ENCODE measurements around the gene IGSF11. TPM values are rescaled to one million over a fixed set of nuclear protein-coding genes. Genes with fewer than 3 reads are reported as not detected.

Gene IGSF11
- polyA plus RNA-seq, 3 donors: not detected

DNA sequence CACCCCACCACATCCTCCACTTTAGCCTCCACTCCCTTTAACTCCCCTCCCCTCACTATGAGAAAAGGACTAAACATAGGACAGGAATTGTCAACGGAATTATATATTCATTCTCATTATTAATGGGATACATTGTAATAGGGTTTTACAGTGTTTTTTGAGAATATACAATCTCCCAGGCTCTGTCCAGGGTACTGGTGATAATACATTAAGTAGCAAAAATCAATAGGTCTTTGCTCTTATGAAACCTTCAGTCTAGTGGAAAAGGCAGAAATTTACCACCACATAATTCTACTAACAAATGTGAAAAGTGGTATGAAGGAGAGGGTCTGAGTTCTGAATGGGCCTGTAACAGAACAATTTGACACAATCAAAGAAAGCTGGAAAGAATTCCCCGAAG, 28.2 kb upstream of the IGSF11 start:
- H3K4me2 ChIP-seq (replicated peaks; ENCODE audit: extremely low read depth, low read length, poor library complexity, severe bottlenecking): no peak overlapping the region
- H3K27me3 ChIP-seq (ENCODE audit: control insufficient read depth in 2 of 2, insufficient read depth in 2 of 2, low read length in 2 of 2): no peaks in the 10 kb centered on the region
- Mint-ChIP-seq H3K4me3 (no peak overlapping the region), H3K4me1 (no peaks in the 10 kb centered on the region), H3K36me3 (no peaks in the 10 kb centered on the region), H3K9me3 (peaks cover 0 to under 1% (median 0%) of the 10 kb centered on the region in 7 donors), H3K27ac (no peak overlapping the region), H3K27me3 (ENCODE audit: low read depth in 3 of 3) (no peaks in the 10 kb centered on the region)
- H3K9ac ChIP-seq (ENCODE audit: insufficient read depth, low read length, poor library complexity, severe bottlenecking): no peak overlapping the region
- DNase-seq: no peak
- H3K36me3 ChIP-seq (replicated peaks in 1 of 2; ENCODE audit: control insufficient read depth in 1 of 2, insufficient read depth in 2 of 2, low read length in 2 of 2): no peaks in the 10 kb centered on the region
- no peak overlapping the region for H3K27ac ChIP-seq (ENCODE audit: low read depth in 1 of 2, low read length in 2 of 2)
- intact Hi-C loops (cut with micrococcal nuclease): no loop called here
- no peak overlapping the region for H2AFZ ChIP-seq (ENCODE audit: insufficient read depth, low read depth, low read length, poor library complexity, severe bottlenecking)
- no CpG with 5 or more reads among the region's 2 CpGs for WGBS (ENCODE audit: insufficient coverage)
- H3K9me3 ChIP-seq (replicated peaks in 1 of 2; ENCODE audit: control insufficient read depth in 1 of 2, insufficient read depth in 1 of 2, low read length in 2 of 2): no peaks in the 10 kb centered on the region
- H3K4me1 ChIP-seq (ENCODE audit: control insufficient read depth in 1 of 2, insufficient read depth in 2 of 2, low read length in 2 of 2): no peaks in the 10 kb centered on the region
- H4K20me1 ChIP-seq (ENCODE audit: insufficient read depth, low read length): no peaks in the 10 kb centered on the region
- no peaks in the 10 kb centered on the region for H3K79me2 ChIP-seq (ENCODE audit: insufficient read depth, low read length)
- H3K4me3 ChIP-seq (replicated peaks in 1 of 3; ENCODE audit: low read depth in 2 of 3, low read length in 3 of 3): no peak overlapping the region
- TF ChIP-seq, protein P1, sequence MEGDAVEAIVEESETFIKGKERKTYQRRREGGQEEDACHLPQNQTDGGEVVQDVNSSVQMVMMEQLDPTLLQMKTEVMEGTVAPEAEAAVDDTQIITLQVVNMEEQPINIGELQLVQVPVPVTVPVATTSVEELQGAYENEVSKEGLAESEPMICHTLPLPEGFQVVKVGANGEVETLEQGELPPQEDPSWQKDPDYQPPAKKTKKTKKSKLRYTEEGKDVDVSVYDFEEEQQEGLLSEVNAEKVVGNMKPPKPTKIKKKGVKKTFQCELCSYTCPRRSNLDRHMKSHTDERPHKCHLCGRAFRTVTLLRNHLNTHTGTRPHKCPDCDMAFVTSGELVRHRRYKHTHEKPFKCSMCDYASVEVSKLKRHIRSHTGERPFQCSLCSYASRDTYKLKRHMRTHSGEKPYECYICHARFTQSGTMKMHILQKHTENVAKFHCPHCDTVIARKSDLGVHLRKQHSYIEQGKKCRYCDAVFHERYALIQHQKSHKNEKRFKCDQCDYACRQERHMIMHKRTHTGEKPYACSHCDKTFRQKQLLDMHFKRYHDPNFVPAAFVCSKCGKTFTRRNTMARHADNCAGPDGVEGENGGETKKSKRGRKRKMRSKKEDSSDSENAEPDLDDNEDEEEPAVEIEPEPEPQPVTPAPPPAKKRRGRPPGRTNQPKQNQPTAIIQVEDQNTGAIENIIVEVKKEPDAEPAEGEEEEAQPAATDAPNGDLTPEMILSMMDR (IDR thresholded peaks at IDR 0.05): no peak

DNA sequence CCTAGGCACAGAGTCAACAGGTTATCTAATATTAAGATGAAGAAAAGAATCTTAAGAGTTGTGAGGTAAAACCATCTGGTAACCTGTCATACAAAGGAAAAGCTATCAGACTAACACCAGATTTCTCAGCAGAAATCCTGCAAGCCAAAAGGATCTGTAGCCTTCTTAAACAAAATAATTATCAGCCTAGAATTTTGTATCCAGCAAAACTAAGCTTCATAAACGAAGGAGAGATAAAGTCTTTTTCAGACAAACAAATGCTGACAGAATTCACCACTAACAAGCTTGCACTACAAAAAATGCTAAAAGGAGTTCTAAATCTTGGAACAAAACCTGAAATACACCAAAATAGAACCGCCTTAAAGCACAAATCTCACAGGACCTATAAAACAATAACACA, 9.9 kb upstream of the IGSF11 start:
- no peak overlapping the region for H3K27ac ChIP-seq (ENCODE audit: low read depth in 1 of 2, low read length in 2 of 2)
- Mint-ChIP-seq H3K4me1 (no peaks in the 10 kb centered on the region), H3K9me3 (peaks cover 3 to 25% (median 12%) of the 10 kb centered on the region in 7 donors), H3K4me3 (no peak overlapping the region), H3K27ac (no peak overlapping the region), H3K36me3 (no peaks in the 10 kb centered on the region), H3K27me3 (ENCODE audit: low read depth in 3 of 3) (peaks cover 0 to 5% (median 1%) of the 10 kb centered on the region in 3 donors)
- no peaks in the 10 kb centered on the region for H3K4me1 ChIP-seq (ENCODE audit: control insufficient read depth in 1 of 2, insufficient read depth in 2 of 2, low read length in 2 of 2)
- H4K20me1 ChIP-seq (ENCODE audit: insufficient read depth, low read length): no peaks in the 10 kb centered on the region
- H3K27me3 ChIP-seq (ENCODE audit: control insufficient read depth in 2 of 2, insufficient read depth in 2 of 2, low read length in 2 of 2): no peaks in the 10 kb centered on the region
- TF ChIP-seq, protein P1 (IDR thresholded peaks at IDR 0.05): no peak
- H3K4me3 ChIP-seq (replicated peaks in 1 of 3; ENCODE audit: low read depth in 2 of 3, low read length in 3 of 3): no peak overlapping the region
- no peak overlapping the region for H3K9ac ChIP-seq (ENCODE audit: insufficient read depth, low read length, poor library complexity, severe bottlenecking)
- 80% methylated on average over 1 of the region's 2 CpGs for WGBS (ENCODE audit: insufficient coverage)
- H3K4me2 ChIP-seq (replicated peaks; ENCODE audit: extremely low read depth, low read length, poor library complexity, severe bottlenecking): no peak overlapping the region
- H3K36me3 ChIP-seq (replicated peaks in 1 of 2; ENCODE audit: control insufficient read depth in 1 of 2, insufficient read depth in 2 of 2, low read length in 2 of 2): no peaks in the 10 kb centered on the region
- intact Hi-C loops (cut with micrococcal nuclease): no loop called here
- no peak overlapping the region for H2AFZ ChIP-seq (ENCODE audit: insufficient read depth, low read depth, low read length, poor library complexity, severe bottlenecking)
- H3K79me2 ChIP-seq (ENCODE audit: insufficient read depth, low read length): no peaks in the 10 kb centered on the region
- H3K9me3 ChIP-seq (replicated peaks in 1 of 2; ENCODE audit: control insufficient read depth in 1 of 2, insufficient read depth in 1 of 2, low read length in 2 of 2): peaks cover 5% of the 10 kb centered on the region in 2 donors
- no peak for DNase-seq
